DMS79 (cell line): ENCODE data around the gene TSHR.
"Not testable (repeated sequence)": the region's sequence is repeated elsewhere in the genome, so short reads cannot be mapped to it uniquely, and the experiment has no call there.

ENCODE experiments used
- DNase-seq: peaks from one replicate; lab custom pipeline; 2025; lab: John Stamatoyannopoulos, UW

Gene TSHR

GRCh38 chr14:81068176-81068782 lies 112.9 kb downstream of the TSHR start:
- no peak for DNase-seq

DNA sequence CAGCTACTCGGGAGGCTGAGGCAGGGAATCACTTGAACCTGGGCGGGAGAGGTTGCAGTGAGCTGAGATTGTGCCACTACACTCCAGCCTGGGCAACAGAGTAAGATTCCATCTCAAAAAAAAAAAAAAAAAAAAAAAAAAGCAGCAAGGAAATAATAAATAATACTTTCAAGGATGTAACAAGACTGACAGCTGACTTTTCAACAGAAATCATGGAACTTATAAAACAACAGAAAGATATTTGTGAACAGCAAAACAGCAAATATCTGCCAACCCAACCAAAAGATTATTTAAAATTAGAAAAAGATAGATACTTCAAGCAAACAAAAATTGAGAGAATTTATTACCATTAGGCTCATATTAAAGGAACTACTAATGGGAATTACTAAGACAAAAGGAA lies 115.1 kb downstream of the TSHR start:
- no peak for DNase-seq

DNA sequence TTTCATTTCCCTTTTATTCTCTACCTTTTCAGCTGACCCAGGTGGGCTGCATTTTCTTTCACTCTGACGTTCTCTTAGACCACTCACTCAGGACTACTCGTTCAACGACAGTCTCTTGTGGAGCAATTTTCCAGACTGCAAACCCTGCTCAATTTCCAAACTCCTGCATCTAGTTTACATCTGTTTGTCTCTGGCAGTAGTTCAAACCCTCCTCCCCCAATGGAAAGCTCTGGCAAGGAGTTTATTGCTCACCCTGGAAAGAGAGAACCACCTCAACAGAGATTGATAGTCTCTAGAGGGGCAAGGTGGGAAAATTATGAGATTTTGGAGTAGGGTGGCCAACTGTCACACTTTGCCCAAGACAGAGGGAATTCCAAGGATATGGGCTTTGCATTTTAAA lies 130.2 kb downstream of the TSHR start:
- DNase-seq: no peak

- DNase-seq: no peak
Observed at GRCh38 chr14:81087230-81087629, 131.8 kb downstream of the TSHR start.

DNA sequence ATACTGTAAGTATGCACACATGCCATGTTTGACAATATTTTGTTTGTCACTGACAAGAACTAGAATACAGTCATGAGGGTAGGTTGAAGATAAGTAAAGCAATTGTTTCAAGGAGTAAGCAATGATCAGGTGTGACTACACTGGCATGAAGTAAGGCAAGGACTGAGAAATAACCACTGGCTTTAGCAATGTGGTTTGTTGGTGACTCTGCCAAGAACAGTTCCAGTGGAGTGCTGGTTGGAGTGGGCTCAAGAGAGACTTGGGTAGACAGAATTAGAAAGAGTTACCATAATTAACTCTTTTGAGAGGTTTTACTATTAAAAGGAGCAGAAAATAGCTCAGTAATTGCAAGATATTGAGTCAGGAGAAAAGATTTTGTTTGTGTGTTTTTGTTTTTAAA lies 135.7 kb downstream of the TSHR start:
- DNase-seq: peak; percentile 96

DNA sequence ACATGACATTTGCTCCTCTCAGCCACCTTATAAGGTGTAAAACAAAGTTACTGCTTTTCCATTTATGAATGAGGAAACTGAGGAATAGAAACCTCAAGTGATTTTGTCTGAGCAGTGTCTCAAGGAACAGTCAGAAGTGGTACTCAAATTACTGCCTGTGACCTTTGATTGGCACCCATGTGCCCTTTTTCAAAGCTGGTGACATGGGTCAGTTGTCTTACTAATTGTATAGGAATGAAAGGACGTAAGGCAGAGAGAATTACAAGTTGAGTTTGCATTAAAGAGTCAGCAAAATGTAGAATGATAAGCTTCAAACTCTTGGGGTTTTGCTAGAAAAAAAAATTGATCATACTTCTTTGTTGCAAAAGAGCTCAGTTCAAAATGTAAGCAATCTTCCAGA lies 136.2 kb downstream of the TSHR start:
- DNase-seq: peak; percentile 66

- no peak for DNase-seq
Observed at GRCh38 chr14:81093651-81094050, 138.2 kb downstream of the TSHR start.

DNA sequence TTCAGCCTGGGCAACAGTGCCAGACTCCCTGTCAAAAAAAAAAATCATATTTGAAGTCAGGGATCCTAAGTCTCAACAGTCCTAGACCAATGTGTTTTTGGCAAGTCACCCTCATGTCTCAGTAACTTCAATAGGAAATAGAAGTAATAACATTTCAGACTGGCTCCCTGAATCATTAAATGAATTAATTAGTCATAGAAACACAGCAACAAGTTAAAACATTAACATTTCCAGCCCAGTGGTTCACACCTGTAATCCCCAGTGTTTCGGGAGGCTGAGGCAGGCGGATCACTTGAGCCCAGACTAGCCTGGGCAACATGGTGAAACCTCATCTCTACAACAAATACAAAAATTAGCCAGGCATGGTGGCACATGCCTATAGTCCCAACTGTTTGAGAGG lies 140.1 kb downstream of the TSHR start:
- DNase-seq: no peak

DNA sequence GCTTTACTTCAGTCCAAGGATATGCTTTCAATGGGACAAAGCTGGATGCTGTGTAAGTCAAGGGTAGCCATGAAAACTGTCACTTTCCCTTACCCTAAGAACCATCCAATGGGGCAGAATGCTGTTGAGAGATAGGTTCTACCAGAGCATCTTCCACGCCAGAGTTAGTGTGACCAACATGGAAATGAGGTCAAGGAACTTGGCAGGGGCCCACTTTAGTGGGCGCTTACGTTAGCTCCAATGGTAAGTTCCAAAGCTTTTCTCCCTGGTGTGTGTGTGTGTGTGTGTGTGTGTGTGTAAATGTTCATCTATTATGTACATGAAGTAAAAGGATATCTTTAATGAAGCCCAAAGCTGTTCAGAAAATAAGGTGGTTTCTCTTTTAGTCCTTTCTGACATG lies 141.2 kb downstream of the TSHR start:
- no peak for DNase-seq

DNA sequence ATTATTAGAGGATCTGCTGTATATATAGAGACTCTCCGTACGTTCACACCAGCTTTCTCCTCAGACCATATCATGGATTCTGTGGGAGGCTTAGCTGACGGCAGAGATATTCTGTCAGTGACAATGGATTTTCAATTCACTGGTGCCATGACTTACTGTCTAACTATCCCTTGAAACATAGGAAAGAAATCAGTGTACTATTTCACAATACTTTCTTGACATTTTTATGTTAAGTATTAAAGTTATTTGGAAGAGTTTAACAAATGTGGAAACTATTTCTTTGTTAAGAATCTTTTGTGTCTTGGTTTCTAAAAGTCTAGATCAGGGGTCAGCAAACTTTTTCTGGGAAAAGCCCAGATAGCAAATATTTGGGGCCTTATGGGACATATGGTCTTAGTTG lies 146.8 kb downstream of the TSHR start:
- DNase-seq: no peak

- no peak for DNase-seq
Observed at GRCh38 chr14:81103443-81103842, 148.0 kb downstream of the TSHR start.

GRCh38 chr14:81105378-81105777 lies 150.0 kb downstream of the TSHR start:
- DNase-seq: no peak

DNA sequence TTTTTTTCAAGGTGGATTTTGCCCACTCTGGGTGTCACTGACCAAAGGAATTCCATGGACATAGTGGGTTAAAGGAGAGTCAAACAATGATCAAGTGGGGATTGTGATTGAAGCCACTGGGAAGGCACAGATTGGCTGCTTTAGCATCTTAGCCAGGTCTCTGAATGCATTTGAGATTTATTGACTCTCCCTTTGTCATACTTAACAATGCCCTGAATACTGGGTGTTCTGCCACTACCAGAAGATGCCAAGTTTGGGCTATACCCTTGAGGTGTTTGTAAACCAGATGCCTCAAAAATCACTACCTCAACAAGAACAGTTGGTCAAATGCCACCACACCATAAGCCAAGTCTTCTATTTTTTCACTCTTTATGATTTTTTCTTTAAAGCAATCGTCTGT lies 150.5 kb downstream of the TSHR start:
- DNase-seq: no peak

DNA sequence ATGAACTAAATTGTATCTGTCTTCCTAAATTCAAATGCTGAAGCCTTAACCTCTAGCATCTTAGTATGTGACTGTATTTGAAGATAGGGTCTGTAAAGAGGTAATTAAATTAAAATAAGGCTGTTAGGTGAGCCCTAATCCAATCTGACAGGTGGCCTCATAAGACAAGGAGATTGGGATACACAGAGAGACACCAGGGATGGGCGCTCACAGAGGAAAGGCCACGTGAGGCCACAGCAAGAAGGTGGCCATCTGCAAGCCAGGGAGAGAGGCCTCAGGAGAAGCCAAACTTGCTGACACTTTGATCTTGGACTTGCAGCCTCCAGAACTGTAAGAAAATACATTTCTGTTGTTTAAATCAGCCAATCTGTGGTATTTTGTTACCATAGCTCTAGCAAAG lies 154.8 kb downstream of the TSHR start:
- no peak for DNase-seq

DNA sequence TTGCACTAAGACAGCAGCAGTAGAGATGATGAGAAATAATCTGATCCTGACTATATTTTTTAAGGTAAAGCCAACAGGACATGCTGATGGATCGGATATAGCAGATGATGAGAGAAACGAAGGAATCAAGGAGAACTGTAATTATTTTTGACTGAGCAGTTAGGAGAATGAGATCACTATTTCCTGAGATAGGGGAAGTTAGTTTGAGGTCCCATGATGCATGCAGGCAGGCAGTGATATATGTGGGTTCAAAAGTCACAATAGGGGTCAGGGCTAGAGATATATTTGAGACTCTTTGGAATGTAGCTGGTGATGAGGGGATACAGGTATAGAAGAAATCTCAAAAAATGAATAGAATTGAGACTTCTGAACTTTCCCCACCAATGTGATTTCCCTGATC lies 157.8 kb downstream of the TSHR start:
- DNase-seq: no peak

- DNase-seq: not testable (repeated sequence)
Observed at GRCh38 chr14:81113945-81114820, 158.8 kb downstream of the TSHR start.

GRCh38 chr14:81120501-81120900 lies 165.1 kb downstream of the TSHR start:
- no peak for DNase-seq

DNA sequence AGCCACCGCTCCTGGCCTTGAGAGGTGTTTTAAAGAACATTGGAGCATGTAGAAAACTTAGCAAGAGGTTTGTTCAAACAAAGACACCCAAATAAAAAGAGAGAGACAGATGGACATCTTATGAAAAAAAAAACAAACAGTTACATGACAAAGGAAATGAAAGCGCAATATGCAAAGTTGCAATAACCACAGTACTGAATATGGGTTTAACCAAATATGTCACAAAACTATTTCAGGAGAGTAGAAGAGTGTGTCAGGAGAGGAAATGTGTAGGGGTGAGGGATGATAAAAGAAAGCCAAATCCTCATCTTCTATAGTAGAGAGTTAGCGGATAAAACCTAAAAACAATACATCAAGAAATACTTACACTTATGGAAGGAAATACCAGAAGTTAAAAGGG lies 166.9 kb downstream of the TSHR start:
- DNase-seq: no peak

- no peak for DNase-seq
Observed at GRCh38 chr14:81123811-81124210, 168.4 kb downstream of the TSHR start.

DNA sequence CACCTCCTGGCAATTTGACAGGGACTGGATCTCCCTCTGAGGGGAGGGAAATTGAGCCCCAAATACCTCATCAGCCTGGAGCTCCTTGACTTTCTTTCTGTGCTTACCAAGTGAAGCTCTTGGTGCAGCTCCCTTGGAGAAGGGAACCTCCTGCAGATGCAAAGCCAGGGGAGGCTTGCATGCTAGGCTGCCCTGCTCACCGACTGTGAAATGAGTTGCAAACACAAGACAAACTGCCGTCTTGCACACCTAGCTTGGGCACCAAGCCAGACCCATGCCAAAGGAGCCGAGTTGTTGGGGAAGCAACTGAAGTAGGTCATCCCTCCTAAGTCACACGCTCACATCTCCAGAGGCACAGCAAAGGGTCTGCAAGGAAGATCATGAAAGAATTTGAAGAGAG lies 170.1 kb downstream of the TSHR start:
- DNase-seq: no peak

- DNase-seq: no peak
Observed at GRCh38 chr14:81127785-81128184, 172.4 kb downstream of the TSHR start.

DNA sequence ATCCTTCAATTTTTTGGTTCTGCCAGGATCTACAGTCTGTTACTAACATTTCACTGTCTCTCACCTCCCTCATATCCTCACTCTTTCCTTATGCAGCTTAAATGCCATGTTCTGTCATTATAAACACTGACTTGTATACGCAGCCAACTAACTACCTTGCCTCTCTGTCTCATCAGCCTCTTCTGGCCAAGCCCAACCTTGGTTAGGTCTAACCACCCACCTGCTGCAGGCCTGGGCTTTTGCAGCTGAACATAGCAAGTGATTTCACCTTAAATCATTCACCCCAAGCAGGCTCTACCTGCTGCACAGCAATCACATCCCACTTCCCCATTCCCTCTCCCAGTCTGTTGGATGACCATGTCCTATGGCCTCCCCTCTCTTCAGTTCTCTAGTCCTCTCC lies 173.8 kb downstream of the TSHR start:
- no peak for DNase-seq

DNA sequence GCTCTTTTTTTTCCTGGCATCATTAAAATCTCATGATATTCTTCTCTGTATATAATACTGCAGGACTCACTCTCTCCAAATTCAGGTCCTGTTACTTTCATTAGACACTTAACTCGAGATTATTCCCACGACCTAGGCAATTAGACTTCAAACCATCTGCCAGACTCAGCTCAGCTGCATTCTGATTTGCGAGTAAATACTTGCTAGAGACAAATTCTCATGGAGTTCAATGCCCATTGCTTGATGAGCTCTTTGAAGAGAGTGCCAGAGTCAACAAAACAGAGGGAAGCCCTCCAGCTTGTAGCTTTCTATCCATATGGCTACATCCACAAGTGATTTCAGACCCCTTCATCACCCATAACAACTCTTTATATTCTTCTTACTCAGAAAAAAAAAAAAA lies 177.0 kb downstream of the TSHR start:
- peak; percentile 96 for DNase-seq

- DNase-seq: no peak
Observed at GRCh38 chr14:81133400-81133799, 178.0 kb downstream of the TSHR start.
